ENCODE results near the gene HSPA1A.

The HSPA1A gene

GRCh38 chr6:31779908-31780307 lies 35.4 kb upstream of the HSPA1A start:
- no peak overlapping the region for H3K4me2 ChIP-seq (ENCODE audit: low read length)
- no peaks in the 10 kb centered on the region for H3K27me3 ChIP-seq (ENCODE audit: control insufficient read depth, low read length)
- H3K36me3 ChIP-seq (ENCODE audit: control insufficient read depth, low read length), result peaks cover 66% of the 10 kb centered on the region
- H3K79me2 ChIP-seq (ENCODE audit: control insufficient read depth, low read length), result no peaks in the 10 kb centered on the region
- H3K27ac ChIP-seq (ENCODE audit: low read depth, low read length), result no peak overlapping the region
- H3F3A ChIP-seq (ENCODE audit: control insufficient read depth, insufficient read depth), result no peaks in the 10 kb centered on the region
- H3K9me3 ChIP-seq (ENCODE audit: control insufficient read depth, insufficient read depth, low read length), result no peaks in the 10 kb centered on the region
- no peaks in the 10 kb centered on the region for H4K20me1 ChIP-seq (ENCODE audit: control insufficient read depth, insufficient read depth, low read depth, low read length)
- H3K4me1 ChIP-seq (ENCODE audit: control insufficient read depth, low read length), result peaks cover 17% of the 10 kb centered on the region
- TF ChIP-seq EZH2phosphoT487 (IDR thresholded peaks at IDR 0.05; ENCODE audit: borderline replicate concordance, low read length) (no peak), CTCF (IDR thresholded peaks at IDR 0.05; ENCODE audit: low read depth, low read length, poor library complexity, severe bottlenecking) (no peak)
- H3K9me2 ChIP-seq (replicated peaks; ENCODE audit: control insufficient read depth, low read length), result no peaks in the 10 kb centered on the region
- H3K4me3 ChIP-seq (ENCODE audit: low read length), result no peak overlapping the region

GRCh38 chr6:31780507-31781243 lies 34.7 kb upstream of the HSPA1A start:
- TF ChIP-seq CTCF (IDR thresholded peaks at IDR 0.05; ENCODE audit: low read depth, low read length, poor library complexity, severe bottlenecking), result no peak
- TF ChIP-seq EZH2phosphoT487 (IDR thresholded peaks at IDR 0.05; ENCODE audit: borderline replicate concordance, low read length), result no peak
- no peaks in the 10 kb centered on the region for H4K20me1 ChIP-seq (ENCODE audit: control insufficient read depth, insufficient read depth, low read depth, low read length)
- H3K36me3 ChIP-seq (ENCODE audit: control insufficient read depth, low read length), result peaks cover 74% of the 10 kb centered on the region

GRCh38 chr6:31781244-31782125 lies 33.9 kb upstream of the HSPA1A start:
- Histone ChIP-seq H3K4me3 (ENCODE audit: low read length) (no peak overlapping the region), H3K79me2 (ENCODE audit: control insufficient read depth, low read length) (no peaks in the 10 kb centered on the region), H3K36me3 (ENCODE audit: control insufficient read depth, low read length) (peaks cover 80% of the 10 kb centered on the region), H3K9me2 (replicated peaks; ENCODE audit: control insufficient read depth, low read length) (no peaks in the 10 kb centered on the region), H3K9me3 (ENCODE audit: control insufficient read depth, insufficient read depth, low read length) (no peaks in the 10 kb centered on the region), H3K4me1 (ENCODE audit: control insufficient read depth, low read length) (peaks cover 15% of the 10 kb centered on the region), H3K27me3 (ENCODE audit: control insufficient read depth, low read length) (no peaks in the 10 kb centered on the region), H4K20me1 (ENCODE audit: control insufficient read depth, insufficient read depth, low read depth, low read length) (no peaks in the 10 kb centered on the region), H3F3A (ENCODE audit: control insufficient read depth, insufficient read depth) (no peaks in the 10 kb centered on the region), H3K27ac (ENCODE audit: low read depth, low read length) (no peak overlapping the region), H3K4me2 (ENCODE audit: low read length) (no peak overlapping the region)
- no peak for TF ChIP-seq CTCF (IDR thresholded peaks at IDR 0.05; ENCODE audit: low read depth, low read length, poor library complexity, severe bottlenecking)
- no peak for TF ChIP-seq EZH2phosphoT487 (IDR thresholded peaks at IDR 0.05; ENCODE audit: borderline replicate concordance, low read length)

More at GRCh38 chr6:31780507-31781243, 34.7 kb upstream of the HSPA1A start:
- Histone ChIP-seq H3K27ac (ENCODE audit: low read depth, low read length) (no peak overlapping the region), H3K4me1 (ENCODE audit: control insufficient read depth, low read length) (peaks cover 17% of the 10 kb centered on the region), H3K4me2 (ENCODE audit: low read length) (no peak overlapping the region), H3K27me3 (ENCODE audit: control insufficient read depth, low read length) (no peaks in the 10 kb centered on the region), H3K9me2 (replicated peaks; ENCODE audit: control insufficient read depth, low read length) (no peaks in the 10 kb centered on the region), H3F3A (ENCODE audit: control insufficient read depth, insufficient read depth) (no peaks in the 10 kb centered on the region), H3K79me2 (ENCODE audit: control insufficient read depth, low read length) (no peaks in the 10 kb centered on the region), H3K4me3 (ENCODE audit: low read length) (no peak overlapping the region), H3K9me3 (ENCODE audit: control insufficient read depth, insufficient read depth, low read length) (no peaks in the 10 kb centered on the region)

Measured in DOHH2 (cell line).